ENCODE results near the gene AATK.

- TF ChIP-seq CTCF (conservative IDR thresholded peaks at IDR 0.05; ENCODE audit: low read depth, low read length) (no peak), SMC3 (IDR thresholded peaks at IDR 0.05; ENCODE audit: low read depth, low read length) (no peak), NFE2L2 (IDR thresholded peaks at IDR 0.05; ENCODE audit: low read depth, low read length) (no peak), CEBPB (IDR thresholded peaks at IDR 0.05; ENCODE audit: low read depth, low read length) (no peak), RFX5 (IDR thresholded peaks at IDR 0.05; ENCODE audit: low read depth, low read length) (no peak)
These were observed 29.2 kb upstream of the AATK start for GRCh38 chr17:81194941-81195901.

Measured in IMR-90 (cell line).